DMS53 treated with DMSO at 0.1 percent for 48 hours (cell line): Measurements from ENCODE around the gene LSG1.
"Not testable (repeated sequence)": the region's sequence is repeated elsewhere in the genome, so short reads cannot be mapped to it uniquely, and the experiment has no call there.

Experiments used
- DNase-seq: peaks from one replicate; lab custom pipeline; 2025; ENCODE audit not compliant: unreplicated experiment; lab: John Stamatoyannopoulos, UW

The LSG1 gene

GRCh38 chr3:194658477-194659242 is 13.3 kb downstream of the LSG1 start:
- DNase-seq = no peak

DNA sequence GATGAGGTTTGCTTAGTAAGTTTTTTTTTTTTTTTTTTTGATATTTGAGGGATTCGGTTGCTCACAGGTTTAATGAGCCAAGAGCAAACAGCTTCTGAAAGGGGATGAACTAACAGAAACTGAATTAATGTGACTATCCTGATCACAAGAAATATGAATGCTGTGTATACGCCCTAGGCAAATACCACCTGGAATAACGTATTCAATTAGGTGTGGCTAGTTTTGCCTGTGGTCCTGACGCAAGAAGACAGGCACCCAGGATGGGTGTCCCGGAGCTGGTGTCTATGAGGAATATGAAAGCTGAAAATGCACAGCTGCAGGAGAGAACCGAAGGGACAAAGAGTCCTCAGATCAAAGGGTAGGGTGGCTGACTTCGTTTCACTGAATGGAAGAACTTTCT is 14.6 kb downstream of the LSG1 start:
- no peak for DNase-seq

DNA sequence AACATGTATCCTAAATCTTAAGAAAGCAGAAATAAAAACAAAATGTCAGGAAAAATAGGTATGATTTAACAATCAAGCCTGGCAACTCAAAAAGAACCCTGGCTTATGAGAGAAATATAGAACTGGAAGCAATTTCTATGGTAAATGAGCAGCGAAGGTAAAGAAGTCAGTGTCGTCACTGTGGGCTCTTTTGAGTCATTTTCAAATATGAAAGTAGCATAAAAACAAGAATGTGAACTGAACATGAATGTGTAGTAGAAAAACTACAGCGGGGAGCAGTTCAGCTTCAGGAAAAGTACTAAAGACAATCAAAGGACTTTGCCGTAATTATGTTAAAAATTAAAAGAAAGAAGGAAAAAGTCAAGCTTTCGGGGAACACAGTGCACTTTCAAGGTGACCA is 17.5 kb downstream of the LSG1 start:
- DNase-seq = no peak

- no peak for DNase-seq
These were observed 24.2 kb downstream of the LSG1 start for GRCh38 chr3:194647747-194648146.

DNA sequence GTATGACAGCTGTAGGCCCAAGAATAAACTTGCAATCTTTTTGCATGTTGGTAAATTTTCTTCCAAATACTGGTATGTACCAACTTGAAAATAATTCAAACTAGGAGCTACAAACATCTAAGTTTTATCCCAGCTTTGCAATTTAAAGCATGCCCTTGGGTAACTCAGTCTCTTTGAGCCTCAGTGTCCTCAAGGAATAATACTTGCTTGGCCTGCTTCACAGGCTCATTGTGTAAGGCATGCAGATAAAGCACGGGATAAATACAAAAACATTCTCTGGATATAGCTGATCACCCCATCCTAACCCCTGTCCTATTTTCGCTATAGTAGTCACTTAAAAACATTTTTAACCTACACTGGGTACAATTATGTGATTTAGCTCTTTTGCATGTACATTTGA is 29.2 kb downstream of the LSG1 start:
- no peak for DNase-seq

DNA sequence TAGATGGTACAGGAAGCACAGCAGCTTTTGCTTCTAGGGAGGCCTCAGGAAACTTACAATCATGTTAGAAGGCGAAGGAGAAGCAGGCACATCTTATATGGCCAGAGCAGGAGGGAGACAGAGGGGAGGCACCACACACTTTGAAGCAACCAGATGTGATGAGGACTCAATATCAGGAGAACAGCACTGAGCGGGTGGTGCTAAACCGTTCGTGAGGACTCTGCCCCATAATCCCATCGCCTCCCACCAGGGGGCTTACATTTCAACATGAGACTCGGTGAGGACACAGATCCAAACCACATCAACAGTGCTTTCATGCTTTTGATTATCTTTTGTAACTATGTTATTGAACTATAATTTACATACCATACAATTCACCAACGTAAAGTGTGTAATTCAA is 31.2 kb downstream of the LSG1 start:
- DNase-seq = no peak

DNA sequence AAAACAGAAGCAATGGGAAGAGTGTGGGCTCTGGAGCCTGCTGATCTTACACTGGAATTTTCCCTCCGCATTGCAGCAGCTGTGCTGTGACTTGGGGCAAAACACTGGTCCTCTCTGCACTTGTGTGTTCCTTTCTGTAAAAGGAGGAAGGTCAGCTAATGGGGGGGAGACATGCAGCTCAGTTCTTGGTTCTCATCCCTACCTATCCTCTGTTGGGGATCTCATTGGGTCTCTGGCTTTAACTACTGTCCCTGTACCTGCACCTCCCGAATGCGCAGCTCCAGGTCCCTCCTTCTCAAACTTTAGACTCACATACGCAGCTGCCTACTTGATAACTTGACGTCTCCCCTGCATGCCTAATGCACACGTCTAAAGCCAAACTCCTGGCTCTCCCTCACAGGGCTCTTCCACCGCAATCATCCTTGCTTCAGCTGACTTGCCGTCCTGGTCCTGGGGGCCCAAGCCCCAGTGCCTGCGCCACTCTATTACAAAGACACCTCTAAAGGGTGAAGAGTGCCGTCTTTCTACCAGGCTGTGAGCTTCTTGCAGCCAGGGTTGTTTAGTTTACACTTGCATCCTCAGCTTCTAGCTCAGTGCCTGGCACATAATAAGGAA is 32.9 kb downstream of the LSG1 start:
- DNase-seq = no peak

- DNase-seq = no peak
These were observed 34.2 kb downstream of the LSG1 start for GRCh38 chr3:194637541-194638400.

GRCh38 chr3:194637066-194637465 is 34.9 kb downstream of the LSG1 start:
- no peak for DNase-seq

DNA sequence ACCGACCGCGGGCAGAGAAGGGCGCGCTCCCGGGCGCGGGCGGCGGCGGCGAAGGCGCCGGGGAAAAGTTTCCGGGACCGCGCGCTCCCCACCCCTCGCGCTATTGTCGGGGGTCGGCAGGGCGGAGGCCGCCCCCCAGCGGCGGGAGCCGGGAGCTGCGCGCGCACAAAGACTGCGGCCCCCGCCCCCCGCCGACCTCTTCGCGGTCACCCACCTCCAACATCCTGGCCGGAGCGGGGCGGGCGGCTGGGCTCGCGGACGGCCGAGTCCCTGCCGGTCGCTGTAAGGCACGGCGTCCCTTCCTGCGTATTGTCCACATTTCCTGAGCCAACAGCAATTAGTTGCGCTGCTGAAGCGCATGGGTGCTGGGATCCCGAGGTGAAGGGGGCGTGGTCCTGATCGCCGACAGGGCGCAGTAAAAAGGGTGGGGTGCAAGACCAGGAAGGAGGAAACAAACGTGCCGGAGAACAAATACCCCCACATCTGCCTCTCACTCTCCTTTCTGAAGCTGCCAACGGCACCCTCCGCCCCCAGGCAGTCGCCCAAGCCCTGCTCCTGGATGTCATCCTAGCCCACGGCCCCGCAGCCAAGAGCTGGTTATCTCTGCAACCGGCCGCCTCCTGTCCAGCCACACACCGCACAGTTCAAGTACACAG is 38.5 kb downstream of the LSG1 start, which contains the start of gene TMEM44:
Gene TMEM44, minus strand, starts transcription at position 71 of the 656 bp plus-strand sequence. CDS start 204 bp downstream, outside the sequence.
- peak; percentile 52 for DNase-seq

DNA sequence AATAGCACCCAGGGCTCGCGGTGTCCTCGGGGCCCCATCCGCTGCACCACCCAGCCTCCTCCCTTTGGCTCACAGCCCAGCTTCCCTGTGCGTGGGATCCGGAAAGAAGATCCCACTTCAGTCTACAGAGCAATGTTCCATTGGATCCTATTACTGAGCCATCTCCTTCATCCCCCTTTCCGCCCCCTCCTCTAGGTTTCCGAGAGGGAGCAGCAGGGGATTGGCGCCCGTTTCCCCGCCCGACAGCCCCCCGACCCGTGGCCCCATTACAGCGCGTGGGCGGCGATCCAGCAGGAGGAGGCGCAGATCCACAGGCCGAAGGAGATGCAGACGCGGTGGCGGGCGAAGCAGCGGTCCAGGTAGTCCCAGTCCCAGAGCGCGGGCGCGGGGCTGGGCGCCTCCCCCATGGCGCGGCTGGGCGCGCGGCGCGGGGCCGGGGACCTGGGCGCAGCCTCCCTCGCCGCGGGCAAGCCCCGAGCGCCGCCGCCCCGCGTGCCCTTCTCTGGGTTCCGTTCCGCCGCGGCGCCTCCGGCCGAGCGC is 39.1 kb downstream of the LSG1 start:
- peak; percentile 35 for DNase-seq

- no peak for DNase-seq
These were observed 39.7 kb downstream of the LSG1 start for GRCh38 chr3:194632226-194632808.

DNA sequence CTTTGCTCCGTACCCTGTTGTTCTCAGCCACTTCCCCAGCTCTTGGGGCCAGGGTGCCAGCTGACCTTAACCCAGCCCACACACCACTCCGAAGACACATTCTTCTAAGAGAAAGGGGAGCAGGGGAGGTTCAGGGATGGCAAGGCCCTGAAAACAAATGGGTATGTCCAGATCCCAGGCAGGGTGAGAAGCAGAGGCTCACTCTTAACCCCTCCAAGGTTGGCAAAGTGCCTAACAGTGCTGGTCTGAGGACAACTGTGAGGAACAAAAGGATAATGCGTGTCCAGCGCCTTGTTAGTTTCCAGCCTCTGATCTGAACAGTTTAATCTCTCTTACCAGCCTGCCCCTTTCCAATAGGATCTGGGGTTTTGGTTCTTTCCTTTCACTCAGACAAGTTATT is 40.3 kb downstream of the LSG1 start:
- DNase-seq = no peak

GRCh38 chr3:194630681-194631080 is 41.3 kb downstream of the LSG1 start:
- DNase-seq = not testable (repeated sequence)

- no peak for DNase-seq
These were observed 47.0 kb downstream of the LSG1 start for GRCh38 chr3:194624956-194625355.

DNA sequence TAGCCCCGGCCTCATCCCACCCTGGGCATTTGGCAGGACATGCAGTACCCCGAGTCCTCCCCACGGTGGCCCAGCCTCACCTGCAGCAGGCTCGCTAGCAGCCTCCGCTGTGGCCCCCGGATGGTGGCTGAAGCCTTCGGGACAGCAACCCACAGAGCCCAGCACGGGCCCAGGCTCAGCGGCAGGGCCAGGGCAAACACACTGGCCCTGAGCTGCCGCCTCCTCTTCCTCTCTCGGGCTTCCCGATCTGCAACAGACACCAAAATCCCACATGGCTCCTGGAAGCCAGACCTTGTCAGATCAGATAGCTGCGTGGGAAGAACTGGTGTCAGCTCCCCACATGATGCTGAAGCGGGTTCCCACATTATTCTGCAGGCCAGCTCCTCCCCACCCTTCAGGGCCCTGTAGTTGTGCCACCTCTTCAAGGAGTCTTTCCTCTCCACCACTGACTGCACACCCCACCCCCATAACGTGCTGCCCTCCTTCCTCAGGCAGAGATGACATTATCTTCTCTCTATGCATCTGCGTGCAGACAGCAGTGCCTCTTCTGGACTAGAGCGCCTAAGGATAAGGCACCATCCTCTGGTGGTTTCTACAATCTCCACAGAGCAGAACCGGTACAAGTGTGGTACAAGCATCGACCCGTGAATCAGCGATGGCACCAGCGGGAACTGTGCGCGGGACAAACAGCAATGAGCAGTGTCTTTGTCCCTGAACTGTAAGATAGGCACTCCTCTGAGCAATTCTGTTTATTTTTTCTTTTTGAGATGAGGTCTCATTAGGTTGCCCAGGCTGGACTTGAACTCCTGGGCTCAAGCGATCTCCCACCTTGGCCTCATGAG is 48.3 kb downstream of the LSG1 start:
- DNase-seq = no peak

DNA sequence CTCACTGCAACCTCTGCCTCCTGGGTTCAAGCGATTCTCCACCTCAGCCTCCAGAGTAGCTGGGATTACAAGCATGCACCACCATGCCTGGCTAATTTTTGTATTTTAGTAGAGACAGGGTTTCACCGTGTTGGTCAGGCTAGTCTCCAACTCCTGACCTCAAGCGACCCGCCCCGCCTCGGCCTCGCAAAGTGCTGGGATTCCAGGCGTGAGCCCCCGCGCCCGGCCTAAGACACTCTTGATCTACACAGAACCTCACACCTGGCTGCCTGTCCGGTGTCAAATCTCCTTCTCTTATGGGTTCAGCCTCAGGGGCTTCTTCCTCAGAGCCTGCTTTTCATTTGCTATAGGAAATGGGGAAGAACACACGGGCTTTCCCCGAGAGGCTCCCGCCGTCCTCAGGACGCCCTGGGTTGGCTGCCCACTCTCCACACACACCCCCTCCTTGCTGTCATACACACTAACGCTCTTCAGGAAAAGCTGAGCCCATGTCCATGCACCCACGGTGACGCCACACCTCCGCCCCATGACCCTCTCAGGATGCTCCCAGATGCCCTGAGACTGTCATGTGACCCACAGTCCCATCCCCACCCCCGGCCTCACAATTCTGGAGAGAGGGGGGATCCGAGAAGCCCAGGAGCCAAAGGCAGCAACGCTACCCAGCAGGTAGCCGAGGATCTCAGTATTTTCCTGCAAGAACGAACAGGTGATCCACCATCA is 49.2 kb downstream of the LSG1 start:
- no peak for DNase-seq

DNA sequence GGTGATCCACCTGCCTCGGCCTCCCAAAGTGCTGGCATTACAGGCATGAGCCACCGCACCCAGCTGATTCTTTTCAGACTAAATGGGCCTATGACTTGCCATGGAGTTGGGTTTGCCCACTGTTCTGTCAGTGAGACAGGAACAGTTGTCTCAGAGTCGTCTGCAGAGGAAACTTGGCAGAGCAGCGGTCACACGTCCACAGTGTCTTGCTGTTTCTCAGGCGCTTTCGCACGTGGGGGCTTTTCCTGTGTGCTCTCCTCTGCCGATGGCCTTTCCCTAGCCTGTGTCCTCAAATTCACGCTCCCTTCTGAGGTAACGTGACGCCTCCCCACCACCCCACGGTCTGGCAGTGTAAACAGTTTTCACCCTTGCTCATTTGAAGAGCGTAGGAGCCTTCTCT is 50.0 kb downstream of the LSG1 start:
- no peak for DNase-seq

- DNase-seq = no peak
These were observed 51.8 kb downstream of the LSG1 start for GRCh38 chr3:194620196-194620595.
